Activated CD8-positive, alpha-beta memory T cell treated with anti-CD3 and anti-CD28 coated beads for 1 hour (primary cell): ENCODE results near the gene DAGLA.
"Not testable (repeated sequence)": the region's sequence is repeated elsewhere in the genome, so short reads cannot be mapped to it uniquely, and the experiment has no call there.

ENCODE experiments used
- DNase-seq, 2 donors: peaks; one replicate each; pipeline ENCODE4 v3.0.0-alpha.2; 2020; ENCODE audit warnings: low read depth in 1 of 2; ENCODE audit errors: extremely low read depth in 1 of 2

Gene DAGLA

DNA sequence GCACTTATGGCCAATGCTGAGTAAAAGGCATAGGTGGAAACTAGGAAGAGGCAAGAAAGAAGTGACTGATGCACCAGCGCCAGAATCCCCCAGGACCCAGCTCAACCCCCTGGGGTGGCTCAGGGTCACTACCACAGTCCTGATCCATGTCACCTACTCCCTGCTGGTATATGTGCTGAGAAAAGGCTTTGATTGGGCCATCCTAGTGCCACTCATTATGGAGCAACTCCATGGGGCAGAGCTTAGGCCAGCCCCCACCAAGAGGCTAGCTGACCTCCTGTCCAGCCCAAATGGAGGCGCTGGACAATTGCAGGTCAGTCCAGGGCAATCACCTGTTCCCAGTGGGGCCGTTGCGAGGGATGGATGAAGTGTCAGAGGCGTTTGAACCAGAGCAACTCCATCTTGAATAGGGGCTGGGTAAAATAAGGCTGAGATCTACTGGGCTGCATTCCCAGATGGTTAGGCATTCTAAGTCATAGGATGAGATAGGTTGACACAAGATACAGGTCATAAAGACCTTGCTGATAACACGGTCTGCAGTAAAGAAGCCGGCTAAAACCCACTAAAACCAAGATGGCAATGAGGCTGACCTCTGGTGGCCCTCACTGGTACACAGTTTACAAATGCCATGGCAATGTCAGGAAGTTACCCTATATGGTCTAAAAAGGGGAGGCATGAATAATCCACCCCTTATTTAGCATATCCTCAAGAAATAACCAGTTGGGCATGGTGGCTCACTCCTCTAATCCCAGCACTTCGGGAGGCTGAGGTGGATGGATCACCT is 20.6 kb upstream of the DAGLA start:
- no peak for DNase-seq

DNA sequence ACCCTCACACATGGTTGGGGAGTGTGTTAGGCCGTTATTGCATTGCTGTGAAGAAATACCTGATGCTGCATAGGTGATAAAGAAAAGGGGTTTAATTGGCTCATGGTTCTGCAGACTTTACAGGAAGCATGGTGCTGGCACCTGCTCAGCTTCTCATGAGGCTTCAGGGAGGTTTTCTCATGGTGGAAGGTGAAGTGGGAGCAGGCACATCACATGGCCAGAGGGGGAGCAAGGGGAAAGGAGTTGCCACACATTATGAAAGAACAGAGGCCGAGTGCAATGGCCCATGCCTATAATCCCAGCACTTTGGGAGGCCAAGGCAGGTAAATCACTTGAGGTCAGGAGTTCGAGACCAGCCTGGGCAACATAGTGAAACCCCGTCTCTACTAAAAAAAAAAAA is 19.2 kb upstream of the DAGLA start:
- DNase-seq = not testable (repeated sequence)

DNA sequence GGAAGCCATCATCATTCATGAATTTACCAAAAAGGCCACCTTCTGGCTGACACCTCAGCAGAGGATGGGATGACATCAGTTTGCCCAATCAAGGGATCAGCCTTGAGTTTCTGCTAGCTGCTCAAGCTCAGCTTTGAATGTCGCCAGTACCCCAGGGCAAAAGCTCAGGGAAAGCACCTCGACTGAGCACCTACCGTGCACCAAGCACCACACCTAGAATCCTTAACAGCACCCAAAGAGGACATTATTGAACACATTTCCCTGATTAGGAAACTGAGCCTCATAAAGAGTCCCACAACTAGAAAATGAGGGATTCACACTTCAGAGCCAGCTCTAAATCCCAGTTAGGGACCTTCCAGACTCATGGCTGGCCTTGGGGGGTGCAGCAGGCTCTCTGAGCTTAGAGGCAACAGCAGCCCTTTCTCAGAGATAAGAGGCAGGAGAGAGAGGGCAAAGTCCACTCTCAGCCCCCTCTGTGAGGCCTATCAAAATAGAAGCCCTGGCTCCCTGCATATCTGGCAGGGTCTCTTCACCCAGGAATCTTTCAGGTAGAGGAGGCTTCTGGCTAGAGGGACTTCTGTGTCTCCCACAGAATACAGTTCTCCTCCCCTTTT is 13.4 kb upstream of the DAGLA start:
- no peak for DNase-seq

DNA sequence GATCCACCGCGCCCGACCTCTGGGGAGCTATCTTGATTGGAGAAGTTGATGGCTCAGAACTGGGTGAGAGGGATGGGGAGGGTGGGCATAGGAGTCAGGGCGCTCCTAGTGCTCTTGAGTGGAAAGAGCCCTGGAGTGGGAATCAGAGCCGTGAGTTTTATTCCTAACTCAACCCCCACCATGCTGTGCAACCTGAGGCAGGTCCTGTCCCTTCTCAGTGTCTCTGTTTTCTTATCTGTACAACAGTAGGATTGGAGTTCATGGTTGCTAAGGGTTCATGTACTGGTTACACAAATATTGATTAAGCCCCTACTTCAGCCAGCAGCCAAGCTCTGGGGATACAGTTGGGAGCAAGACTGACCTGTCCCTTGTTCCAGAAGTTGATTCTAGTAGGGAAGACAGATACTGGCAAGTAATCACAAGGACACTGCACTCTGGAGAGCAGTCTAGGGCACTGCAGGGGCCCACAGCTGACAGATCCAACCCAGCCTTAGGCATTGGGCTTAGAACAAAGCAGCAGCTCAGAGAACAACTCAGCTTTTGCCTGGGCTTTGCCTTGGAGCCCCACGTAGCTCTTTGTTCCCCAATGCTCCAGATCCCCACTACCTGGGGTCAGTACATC is 12.4 kb upstream of the DAGLA start:
- no peak for DNase-seq

DNA sequence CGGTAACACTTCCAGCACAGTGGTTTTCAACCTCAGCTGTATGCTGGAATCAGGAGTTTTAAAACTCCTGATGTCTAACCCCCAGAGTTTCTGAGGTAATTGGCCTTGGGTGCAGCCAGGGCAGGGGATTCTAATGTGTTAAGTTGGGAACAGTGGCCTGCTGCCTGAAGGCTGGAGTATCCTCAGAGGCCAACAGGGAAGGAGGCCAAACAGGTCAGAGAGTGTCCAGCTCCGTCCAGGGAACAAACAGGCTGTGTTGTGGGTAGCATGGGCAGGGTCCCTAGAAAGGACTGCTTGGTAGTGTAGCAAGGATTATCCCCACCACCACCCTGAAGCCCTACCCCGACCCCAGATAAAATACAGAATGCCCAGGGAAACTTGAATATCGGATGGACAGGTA is 10.8 kb upstream of the DAGLA start:
- no peak for DNase-seq

DNA sequence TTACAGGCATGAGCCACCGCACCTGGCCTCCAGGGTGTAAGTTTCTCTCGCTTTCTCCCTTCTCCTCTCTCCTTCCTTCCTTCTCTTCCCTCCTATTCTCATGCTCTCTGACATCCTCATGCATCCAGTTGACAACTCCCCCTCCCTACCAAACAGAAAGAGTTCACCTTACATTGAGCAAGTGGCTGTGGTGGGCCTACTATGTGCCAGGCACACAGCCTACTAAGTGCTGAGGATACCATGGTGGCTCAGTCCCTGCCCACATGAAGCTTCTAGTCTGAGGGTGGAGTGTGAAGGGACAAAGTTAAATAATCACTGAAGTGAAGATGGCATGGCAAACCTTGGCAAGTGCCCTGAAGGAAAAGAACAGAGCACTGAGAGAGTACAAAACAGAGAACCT is 9.6 kb upstream of the DAGLA start:
- no peak for DNase-seq

DNA sequence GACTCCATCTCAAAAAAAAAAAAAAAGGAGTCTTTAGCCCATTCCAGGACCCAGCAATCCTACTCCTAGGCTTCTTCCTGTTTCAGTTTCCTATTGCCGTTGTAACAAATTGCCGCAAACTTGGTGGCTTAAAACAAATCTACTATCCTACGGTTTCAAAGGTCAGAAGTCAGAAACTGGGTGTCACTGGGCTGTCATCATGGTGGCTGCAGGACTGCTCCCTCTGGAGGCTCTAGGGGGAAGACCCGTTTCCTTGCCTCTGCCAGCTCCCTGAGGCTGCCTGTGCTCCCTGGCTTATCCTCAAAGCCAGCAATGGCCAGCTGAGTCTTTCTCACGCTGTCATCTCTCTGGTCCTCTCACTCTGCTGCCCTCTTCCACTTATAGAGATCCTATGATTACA is 8.7 kb upstream of the DAGLA start:
- DNase-seq = no peak

DNA sequence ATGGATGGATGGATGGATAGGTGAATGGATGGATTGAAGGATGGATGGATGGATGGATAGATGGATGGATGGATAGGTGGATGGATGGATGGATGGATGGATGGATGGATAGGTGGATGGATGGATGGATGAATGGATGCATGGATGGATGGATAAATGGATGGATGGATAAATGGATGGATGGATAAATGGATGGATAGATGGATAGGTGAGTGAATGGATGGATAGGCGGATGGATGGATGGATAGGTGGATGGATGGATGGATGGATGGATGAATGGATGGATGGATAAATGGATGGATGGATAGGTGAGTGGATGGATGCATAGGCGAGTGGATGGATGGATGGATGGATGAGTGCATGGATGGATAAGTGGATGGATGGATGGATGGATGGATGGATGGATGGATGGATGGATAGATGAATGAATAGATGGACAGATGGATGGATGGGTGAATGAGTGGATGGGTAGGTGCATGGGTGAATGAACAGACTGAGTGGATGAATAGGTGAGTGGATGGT is 6.2 kb upstream of the DAGLA start:
- not testable (repeated sequence) for DNase-seq

DNA sequence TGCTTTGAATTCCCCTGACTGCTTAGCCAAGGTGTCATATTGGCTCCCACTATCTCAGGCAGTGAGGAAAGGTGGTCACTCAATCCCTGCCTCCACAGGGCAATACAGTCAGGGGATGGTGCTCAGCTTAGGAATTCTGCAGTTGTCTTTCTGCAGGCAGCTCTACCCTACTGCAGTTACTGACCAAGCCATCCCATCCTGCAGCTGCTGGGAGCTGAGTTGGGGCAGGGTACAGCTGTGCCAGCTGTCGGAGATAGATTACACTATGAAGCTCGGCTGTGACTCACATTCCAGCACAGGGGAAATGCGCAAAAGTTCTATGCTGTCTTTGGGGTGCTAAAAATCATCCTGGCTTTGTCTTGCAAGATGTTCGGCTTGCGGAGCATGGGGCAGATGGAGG is 4.4 kb upstream of the DAGLA start:
- DNase-seq = no peak

DNA sequence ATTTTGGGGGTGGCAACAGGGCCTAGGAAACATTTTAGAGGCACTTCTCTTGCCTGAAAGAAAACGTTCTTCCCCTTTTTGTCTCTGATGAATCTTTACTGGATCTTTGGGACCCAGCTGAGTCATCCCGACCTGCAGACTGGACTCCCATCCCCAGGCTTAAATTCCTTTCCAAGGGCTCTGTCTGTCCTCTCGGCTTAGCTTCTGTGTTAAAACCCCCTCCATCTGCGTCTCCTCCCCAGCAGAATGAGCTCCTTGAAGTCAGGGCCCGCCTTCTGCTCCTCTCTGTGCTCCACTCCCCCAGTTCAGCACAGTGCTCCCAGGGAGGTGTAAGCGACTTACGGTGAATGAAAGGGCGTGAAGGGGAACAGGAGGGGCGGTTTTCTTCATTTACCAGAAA is 895 bp upstream of the DAGLA start:
- no peak for DNase-seq

DNA sequence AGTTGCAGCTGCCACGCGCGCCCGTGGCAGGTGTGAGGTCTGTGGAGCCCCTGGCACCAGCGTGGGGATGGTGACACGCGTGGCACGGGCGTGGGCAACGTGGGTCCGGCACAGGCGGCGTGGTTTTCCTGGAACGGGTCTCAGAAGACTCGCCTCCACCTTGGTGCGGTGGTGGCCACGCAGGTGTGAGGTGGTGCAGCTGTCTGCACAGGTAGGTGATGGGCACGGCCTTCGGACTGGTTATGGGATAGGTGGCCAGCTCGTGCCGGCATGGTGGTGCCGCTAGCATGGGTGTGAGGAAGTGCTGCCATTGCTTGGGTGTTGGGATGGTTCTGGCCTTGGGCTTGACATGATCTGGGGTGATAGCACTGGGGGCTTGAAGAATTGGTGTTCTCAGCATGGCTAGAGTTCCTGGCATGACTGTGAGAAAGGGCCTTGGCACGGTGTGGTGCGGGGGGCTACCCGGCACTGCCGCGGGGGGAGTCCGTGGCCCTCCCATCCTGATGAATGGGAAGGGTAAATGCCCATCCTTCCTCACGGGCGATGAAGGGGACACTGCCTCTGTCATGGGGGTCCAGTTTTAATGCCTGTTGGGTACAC is 531 bp downstream of the DAGLA start:
- no peak for DNase-seq

DNA sequence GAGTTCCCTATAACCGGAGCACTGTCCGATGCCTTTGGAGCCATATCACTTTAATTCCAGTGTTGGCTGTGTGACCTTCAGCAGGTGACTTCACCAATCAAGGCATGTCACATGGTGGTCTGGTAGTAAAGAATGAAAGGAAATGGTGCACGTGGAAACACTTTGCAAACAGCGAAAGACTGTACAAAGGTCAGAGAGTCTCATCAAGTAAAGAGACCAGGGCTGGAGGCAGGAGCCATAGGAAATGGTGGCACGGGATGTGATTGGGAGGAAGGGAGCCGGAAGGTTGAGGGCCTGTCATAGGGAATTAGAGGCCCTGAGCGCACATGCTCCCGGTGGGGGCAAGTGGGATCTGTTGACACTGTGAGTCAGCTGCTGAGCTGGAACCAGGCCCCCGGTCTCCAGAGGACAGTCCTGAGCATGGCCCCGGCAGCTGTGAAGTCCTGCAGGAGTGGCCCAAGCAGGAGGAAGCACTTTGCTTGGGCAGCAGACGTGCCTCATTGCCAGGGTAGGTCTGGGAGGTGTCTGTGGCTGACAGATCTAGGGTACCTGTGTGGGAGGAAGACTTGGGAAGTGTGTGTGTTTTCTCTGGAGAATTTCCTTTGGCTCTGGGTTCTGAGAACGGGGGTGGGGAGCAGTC is 2.0 kb downstream of the DAGLA start:
- no peak for DNase-seq

DNA sequence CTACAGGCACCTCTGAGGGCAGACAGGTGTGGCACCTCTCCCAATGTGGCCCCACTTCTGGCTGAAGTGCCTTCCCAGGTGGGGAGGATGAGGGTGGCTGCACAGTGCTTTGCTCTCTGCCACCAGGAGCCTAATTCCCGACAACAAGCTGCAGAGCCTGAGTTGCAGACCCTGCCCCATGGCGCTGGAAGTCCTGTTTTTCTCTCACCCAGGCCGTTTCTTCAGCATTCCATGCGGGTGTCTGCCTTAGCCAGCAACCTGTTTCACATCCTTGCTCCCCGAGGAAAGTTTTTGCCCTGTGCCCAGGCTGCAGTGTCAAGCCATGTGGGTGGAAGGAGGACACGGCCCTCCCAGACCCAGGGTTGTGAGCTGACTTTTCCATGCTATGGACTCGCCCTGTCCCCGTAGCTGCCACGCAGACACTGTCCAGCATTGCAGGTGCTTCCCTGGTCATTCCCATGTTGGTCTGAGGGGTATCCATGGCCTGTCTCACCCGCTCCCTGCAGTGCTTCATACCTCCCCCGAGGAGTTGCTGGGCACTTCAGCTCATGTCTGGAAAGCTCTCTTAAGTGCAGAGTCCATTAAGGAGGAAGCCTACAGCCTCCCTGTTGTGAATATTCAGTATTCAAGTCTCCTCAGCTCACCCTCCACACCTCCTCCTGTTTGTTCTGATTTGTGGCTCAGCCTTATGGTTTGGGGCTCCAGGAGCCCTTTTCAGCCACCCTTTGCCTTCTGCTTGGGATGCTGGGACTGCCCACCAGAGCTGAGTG is 2.9 kb downstream of the DAGLA start:
- no peak for DNase-seq

DNA sequence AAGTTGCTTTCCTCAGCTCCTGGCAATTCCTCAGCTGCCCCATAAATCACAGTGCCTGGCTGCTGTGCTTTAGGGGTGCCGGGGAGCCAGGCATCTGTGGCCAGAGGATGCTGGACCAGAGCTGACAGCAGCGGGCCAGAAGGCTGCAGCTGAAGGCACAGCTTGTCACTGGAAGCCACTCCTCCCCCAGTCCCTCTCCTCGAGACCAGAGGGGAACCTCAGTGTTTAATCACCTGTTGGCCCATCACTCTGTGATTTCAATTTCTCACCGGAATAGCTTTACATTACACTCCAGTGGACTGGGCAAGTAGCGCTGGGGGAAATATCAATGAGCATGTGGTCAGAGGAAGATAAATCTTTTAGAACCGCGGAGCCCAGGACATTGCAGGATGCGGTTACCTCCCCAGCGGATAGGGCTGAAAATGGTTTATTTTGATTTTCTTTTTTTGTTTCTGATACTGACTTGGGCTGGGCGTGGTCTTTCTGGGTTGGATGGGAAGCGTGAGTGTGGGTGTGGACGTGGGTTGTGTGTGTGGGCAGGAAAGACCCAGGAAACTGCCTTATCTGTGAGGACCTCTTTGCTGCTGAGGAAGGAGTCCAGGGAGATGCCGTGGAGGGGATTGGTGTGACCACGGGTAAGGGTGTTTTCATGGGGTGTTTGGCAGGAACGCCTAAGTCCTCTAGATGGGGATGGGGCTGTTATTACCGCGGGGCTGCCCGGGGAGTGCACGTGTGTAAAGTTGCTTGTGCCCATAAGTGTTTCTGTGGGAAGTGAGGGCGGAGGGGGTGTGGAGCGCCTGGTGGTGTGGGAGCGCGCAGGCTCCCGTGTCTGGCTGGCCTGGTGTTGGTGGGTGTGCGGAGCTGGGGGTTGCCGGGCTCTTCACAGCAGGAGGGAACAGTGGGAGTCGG is 4.0 kb downstream of the DAGLA start:
- no peak for DNase-seq

DNA sequence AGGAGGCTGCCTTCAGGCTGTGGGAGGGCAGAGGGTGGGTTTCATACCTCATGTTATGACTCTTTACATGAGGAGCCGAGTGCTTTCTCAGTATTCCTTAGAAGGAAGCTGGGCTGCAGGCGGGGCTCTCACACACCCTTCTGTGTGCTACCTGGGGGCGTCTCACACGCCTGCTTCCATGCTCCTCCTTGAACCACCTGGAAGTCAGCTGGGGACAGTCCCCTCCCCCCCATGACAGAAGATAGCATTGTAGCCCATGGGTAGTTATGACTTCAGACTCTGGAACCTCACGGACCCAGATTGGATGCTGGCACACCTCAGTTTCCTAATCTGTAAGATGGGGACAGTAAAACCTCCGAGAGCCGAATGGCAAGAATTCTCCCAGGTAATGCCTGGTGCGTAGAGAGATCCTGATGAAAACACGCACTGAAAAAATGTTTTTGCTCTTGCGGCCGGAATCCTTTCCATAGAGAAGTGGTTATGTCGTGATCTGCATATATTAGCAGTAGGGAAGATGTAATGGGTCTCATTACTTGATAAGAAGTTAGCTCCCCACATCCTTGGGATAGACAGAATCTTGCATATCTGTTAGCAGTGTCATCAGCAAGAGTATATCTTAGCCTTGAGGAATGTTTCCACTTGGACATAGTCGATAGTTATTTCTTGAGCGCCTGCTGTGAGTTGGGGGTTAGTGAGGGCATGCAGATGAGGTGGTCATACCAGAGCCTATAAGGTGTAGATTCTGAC is 4.9 kb downstream of the DAGLA start:
- no peak for DNase-seq

DNA sequence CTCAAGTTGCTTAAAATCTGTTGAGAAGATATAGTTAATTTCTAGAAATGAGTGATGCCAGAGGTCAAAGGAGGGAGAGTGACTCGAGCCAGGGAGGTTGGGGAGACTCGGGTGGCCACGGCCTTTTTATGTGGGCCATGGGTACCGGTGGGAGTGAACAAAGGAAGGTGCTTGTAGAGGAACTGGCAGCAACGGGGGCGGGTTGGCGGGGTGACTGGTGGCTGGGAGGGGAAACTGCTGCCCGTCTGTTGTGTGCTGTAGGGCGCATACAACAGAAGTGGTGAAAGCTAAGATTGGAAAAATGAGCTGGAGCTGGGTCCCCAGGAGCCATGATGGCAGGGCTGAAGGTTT is 5.4 kb downstream of the DAGLA start:
- no peak for DNase-seq

DNA sequence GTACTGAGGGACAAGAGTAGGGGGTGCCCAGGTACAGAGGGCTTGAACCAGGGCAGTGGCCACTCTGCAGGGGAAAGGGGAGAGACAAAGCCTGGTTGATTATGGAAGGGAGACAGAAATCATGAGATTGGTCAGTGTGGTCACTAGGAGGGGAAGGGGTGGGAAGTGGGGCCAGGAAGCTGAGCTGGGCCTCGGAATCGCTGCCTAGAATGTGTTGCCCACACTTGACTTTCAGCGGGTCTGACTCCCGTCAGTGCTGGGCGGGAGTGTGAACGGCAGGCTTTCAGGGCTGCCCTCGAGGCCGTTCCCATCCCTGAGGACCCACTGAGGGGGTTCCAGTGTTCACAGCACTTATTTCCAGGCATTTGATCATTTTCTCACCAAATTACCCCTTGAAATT is 5.9 kb downstream of the DAGLA start:
- no peak for DNase-seq

DNA sequence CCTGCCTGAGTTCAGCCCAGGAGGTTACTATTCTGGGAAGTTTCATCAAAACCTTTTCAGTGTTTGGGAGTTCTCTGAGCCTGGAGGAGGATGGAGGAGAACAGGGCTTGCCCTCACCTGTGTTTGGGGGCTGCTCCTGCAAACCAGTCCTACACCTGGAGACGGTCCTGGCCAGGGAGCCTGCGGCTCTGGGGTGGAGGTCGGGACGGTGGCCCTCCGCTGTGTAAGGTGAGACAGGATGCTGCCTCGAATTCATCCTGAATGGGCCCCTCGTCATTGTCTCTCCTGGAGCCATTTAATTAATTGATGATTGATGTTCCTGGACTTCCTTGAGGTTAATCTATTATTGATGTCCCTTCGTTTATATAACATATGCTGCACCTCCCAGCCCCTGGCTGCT is 6.3 kb downstream of the DAGLA start:
- DNase-seq = no peak

DNA sequence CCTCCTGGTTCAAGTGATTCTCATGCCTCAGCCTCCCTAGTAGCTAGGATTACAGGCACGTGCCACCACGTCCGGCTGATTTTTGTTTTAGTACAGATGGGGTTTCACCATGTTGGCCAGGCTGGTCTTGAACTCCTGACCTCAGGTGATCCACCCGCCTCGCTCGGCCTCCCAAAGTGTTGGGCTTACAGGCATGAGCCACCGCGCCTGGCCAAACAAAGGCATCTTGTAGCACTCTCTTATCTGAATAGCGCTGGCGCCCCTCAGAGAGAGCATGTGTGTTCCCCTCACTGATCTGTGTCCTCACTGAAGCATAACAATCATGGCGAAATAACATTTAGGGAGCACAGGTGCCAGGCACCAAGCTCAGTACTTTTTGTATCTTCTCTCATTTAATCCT is 7.2 kb downstream of the DAGLA start:
- no peak for DNase-seq
